Coronary artery (tissue), 2 donors: Measurements from ENCODE around the gene KRT81.

Source experiments
- DNase-seq: peaks from one replicate; pipeline ENCODE4 v3.0.0-alpha.2; 2017; ENCODE audit warnings: low spot score
- H3K27ac ChIP-seq, 2 donors: fragments of 200-600 bp; sonication (generic); one replicate each; pipeline ENCODE4 v1.5.1; 2016 to 2019
- H3K4me3 ChIP-seq: fragments of 200-600 bp; sonication (generic); 2 replicates; pipeline ENCODE4 v1.5.1; 2016; ENCODE audit warnings: mild to moderate bottlenecking, moderate library complexity
- TF ChIP-seq, protein P1 (sequence below): fragments of 200-600 bp; sonication (generic); IDR thresholded peaks from one replicate; pipeline ENCODE4 v1.5.1; 2019; ENCODE audit warnings: antibody characterized with exemption

The KRT81 gene

DNA sequence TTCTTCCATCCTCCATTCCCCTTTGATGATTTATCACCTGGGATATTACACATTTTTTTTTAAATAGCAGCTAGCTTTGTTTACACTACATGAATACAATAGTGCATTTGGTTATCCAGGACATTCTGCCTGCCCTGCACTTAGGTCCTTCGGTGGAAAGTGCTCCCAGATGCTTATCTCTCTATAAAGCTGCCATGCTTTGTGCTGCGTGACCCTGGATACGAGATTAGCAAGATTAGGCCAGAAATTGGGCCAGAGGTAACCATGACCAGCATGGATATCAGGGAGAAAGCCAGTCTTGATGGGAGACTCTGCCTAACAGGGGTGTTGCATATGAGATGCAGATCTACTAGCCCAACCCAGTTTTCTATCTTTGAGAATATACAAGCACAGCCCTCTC is 42.0 kb upstream of the KRT81 start:
- Histone ChIP-seq H3K27ac (no peak overlapping the region), H3K4me3 (no peak overlapping the region)
- TF ChIP-seq, protein P1, sequence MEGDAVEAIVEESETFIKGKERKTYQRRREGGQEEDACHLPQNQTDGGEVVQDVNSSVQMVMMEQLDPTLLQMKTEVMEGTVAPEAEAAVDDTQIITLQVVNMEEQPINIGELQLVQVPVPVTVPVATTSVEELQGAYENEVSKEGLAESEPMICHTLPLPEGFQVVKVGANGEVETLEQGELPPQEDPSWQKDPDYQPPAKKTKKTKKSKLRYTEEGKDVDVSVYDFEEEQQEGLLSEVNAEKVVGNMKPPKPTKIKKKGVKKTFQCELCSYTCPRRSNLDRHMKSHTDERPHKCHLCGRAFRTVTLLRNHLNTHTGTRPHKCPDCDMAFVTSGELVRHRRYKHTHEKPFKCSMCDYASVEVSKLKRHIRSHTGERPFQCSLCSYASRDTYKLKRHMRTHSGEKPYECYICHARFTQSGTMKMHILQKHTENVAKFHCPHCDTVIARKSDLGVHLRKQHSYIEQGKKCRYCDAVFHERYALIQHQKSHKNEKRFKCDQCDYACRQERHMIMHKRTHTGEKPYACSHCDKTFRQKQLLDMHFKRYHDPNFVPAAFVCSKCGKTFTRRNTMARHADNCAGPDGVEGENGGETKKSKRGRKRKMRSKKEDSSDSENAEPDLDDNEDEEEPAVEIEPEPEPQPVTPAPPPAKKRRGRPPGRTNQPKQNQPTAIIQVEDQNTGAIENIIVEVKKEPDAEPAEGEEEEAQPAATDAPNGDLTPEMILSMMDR, result no peak
- DNase-seq, result no peak

DNA sequence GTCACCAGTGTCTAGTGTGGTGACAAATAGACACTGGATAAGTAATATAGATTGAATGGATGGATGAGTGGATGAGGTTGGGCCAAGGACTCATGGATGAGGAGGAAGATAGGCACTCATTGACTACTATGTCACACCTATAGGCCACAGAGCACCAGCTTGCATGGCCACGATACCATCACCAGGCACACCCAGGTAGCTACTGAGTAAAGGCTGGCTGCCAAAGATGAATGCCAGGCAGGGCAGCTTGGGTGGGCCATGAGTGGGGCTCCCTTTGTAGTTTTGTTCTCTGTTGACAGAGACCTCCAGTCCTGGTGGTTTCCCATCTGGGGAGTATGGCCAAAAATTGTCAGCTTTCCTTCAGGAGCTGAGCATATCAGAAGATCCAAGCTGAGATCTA is 41.0 kb upstream of the KRT81 start:
- H3K27ac ChIP-seq, result no peak overlapping the region
- no peak overlapping the region for H3K4me3 ChIP-seq
- TF ChIP-seq, protein P1, result no peak
- no peak for DNase-seq

DNA sequence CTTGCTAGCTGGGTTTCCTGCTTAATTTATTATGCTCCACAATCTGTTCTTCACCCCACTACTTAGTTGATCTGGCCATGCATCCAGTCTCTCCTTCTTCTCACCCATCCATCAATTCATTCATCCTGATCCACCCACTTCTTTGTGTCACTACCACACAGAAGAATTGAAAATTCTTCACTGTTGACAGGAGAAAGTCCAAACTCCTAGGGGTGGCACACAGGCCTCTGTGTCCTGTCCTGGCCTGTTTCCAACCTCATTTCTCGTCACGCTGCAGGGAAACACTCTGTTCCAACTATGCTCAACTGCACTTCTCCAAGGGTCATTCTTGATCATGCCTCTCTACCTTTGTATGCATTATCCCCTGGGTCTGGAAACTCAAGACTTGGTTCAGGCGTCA is 40.5 kb upstream of the KRT81 start:
- TF ChIP-seq, protein P1, result no peak
- H3K27ac ChIP-seq, result no peak overlapping the region
- no peak for DNase-seq
- no peak overlapping the region for H3K4me3 ChIP-seq

DNA sequence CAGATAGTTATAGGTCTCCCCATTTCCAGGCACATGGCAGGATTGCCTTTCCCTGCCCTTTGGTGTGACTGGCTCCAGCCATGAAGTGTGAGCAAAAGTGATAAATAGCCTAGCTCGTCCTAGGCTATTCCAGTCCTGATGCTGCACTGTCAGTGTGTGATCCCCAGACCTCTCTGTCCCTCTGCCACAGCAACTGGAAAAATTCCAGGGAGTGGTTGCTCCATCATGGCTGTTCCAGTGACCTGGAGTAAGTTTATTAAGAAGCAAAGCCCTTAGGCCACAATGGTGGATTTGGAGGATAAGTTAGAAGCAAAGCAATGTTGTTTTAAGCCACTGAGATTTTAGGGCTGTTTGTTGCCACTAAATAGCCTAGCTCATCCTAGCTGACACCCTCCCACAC is 39.7 kb upstream of the KRT81 start:
- Histone ChIP-seq H3K4me3 (no peak overlapping the region), H3K27ac (no peak overlapping the region)
- TF ChIP-seq, protein P1, result no peak
- DNase-seq, result no peak

DNA sequence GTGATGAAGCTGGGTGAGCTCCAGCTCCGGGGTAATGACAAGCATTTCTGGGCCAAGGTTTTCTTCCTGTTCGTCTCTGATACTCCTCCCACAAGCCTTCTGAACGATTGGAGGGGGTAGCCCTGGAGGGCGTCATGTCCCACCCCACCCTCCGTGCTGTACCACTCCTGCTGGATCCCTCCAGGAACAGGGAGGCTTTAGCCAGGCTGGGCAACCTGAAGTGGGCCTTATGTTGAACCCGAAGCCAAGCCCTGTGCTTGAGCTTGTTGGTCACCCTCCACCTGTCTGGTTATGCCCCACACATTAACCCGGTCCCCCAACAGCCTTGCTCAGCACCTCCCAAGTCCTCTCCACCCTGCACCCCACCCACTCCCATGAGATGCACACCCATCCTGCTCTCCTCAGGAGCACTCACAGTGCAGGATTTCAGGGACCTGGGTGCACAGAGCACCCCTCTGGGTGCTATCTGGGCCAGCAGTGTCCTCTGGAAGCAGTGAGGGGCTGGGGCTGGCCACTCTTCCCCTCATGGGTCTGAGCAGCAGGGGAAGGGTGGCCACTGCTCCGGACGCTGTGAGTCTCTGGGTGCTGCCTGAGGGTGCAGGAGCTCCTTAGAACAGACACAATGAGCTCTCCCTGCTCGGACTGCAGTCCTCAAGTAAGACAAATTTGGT is 36.6 kb upstream of the KRT81 start:
- TF ChIP-seq, protein P1, result peak; percentile 4
- DNase-seq, result no peak
- no peak overlapping the region for H3K4me3 ChIP-seq
- H3K27ac ChIP-seq, result peak overlapping the region in 1 of 2 donors; percentile 83

DNA sequence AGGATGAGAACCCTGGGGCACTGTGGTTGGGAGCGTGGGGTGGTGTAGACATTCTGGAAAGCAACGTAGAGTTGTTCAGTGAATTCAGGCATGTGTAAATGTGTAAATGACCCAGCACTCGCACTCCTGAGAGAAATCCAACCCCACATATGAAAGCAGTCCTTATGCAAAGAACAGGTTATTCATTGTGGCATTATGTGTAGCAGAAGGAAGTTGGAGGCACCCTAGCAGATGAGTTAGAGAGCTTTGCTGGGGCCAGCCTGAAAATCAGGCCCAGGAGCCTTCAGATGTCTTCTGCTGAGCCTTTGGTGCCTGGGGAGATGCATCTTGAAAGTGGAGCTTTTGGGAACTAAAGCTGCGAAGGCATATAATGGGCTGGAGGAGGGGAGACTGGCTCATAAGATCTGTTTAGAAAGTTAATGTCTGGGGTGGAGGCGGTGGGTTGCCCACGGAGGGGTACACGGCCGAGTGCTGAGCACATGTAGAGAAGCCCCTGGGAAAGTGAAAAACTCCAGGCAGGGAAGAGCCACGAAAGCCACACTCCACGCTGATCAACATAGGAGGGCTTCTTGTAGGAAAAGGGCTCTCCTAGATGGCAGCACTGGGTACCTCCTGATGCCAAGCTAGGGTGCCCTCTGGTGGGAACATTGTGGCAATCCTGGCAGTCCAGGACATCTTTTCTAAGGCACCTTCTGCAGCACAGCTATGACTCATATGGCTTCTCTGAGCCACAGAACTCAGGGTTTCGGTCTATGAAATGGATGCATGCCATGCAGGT is 35.9 kb upstream of the KRT81 start:
- H3K4me3 ChIP-seq, result no peak overlapping the region
- TF ChIP-seq, protein P1, result peak; percentile 76
- peak overlapping the region in 1 of 2 donors; percentile 83 for H3K27ac ChIP-seq
- DNase-seq, result peak; percentile 84

DNA sequence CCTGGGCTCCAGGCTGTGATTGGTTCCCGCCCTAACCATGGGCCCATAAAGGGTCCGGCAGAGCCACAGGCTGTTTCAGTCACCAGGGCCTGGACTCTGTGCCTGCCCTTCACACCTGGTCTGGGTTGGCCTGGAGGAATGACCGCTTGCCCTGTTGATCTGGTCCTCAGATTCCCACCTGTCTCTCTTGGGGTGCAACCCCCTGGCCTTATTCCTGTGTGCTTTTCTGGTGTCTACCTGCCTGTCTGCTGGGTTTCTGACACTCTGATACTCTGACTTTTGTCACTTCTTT is 32.8 kb upstream of the KRT81 start:
- no peak overlapping the region for H3K4me3 ChIP-seq
- DNase-seq, result no peak
- no peak overlapping the region for H3K27ac ChIP-seq
- TF ChIP-seq, protein P1, result no peak
